HepG2 (cell line): Measurements from ENCODE around the gene ADSS2. TPM values are rescaled to one million over a fixed set of nuclear protein-coding genes. Genes with fewer than 3 reads are reported as not detected.

Source experiments
- ASH2L ChIP-seq: fragments of 300-600, 200-600 bp; sonication (generic); IDR thresholded peaks from 2 replicates; pipeline ENCODE4 v1.7.0; 2017; ENCODE audit warnings: low read depth, mild to moderate bottlenecking, moderate library complexity, mixed read lengths, low read length; ENCODE audit not compliant: insufficient read length
- GATAD2A ChIP-seq: IDR thresholded peaks from 2 replicates; pipeline ENCODE4 v1.6.1; 2016
- HDAC2 ChIP-seq: sonication (generic); formaldehyde crosslinking; IDR thresholded peaks from 2 replicates; pipeline ENCODE4 v1.4.0; 2020; ENCODE audit warnings: missing genetic modification reagents
- HIVEP1 ChIP-seq: sonication (generic); formaldehyde crosslinking; IDR thresholded peaks from 2 replicates; pipeline ENCODE4 v1.4.0; 2020; ENCODE audit warnings: mild to moderate bottlenecking, missing genetic modification reagents
- HNF1A ChIP-seq, 2 experiments: sonication (generic) in 1 of 2; formaldehyde crosslinking in 1 of 2; IDR thresholded peaks; 2 replicates each; pipeline versions ENCODE4 v1.4.0 to v1.6.1; 2016 to 2020; ENCODE audit warnings: borderline replicate concordance in 1 of 2, low read depth in 1 of 2, mild to moderate bottlenecking in 1 of 2, missing genetic modification reagents in 1 of 2
- HNRNPL ChIP-seq: fragments of 200-400 bp; formaldehyde crosslinking; IDR thresholded peaks from 2 replicates; pipeline ENCODE4 v1.6.1; 2017; ENCODE audit warnings: mild to moderate bottlenecking, low read depth, low read length
- KLF6 ChIP-seq: IDR thresholded peaks from 2 replicates; pipeline ENCODE4 v1.8.0; 2016; ENCODE audit warnings: missing biosample characterization, missing genetic modification reagents
- LCORL ChIP-seq, 2 experiments: fragments of 450-650 bp in 1 of 2; sonication (generic) in 1 of 2; formaldehyde crosslinking in 1 of 2; IDR thresholded peaks; 2 replicates each; pipeline versions ENCODE4 v1.5.0 to v1.6.1; 2017 to 2020; ENCODE audit warnings: antibody characterized with exemption in 1 of 2, missing genetic modification reagents in 1 of 2
- MED8 ChIP-seq: sonication (generic); formaldehyde crosslinking; IDR thresholded peaks from 2 replicates; pipeline ENCODE4 v1.8.1; 2023; ENCODE audit warnings: mild to moderate bottlenecking, missing genetic modification reagents; ENCODE audit not compliant: insufficient replicate concordance
- NCOA1 ChIP-seq: sonication (generic); formaldehyde crosslinking; IDR thresholded peaks from 2 replicates; pipeline ENCODE4 v1.9.0; 2021; ENCODE audit warnings: missing genetic modification reagents
- PAWR ChIP-seq: sonication (generic); formaldehyde crosslinking; IDR thresholded peaks from 2 replicates; pipeline ENCODE4 v1.4.0; 2020; ENCODE audit warnings: missing genetic modification reagents, mild to moderate bottlenecking, borderline replicate concordance
- PTBP1 ChIP-seq: fragments of 200-400 bp; formaldehyde crosslinking; IDR thresholded peaks from 2 replicates; pipeline ENCODE4 v1.6.1; 2018; ENCODE audit warnings: low read length, low read depth; ENCODE audit not compliant: poor library complexity, severe bottlenecking
- RFXAP ChIP-seq: sonication (generic); formaldehyde crosslinking; IDR thresholded peaks from 2 replicates; pipeline ENCODE4 v1.4.0; 2020; ENCODE audit warnings: missing genetic modification reagents, borderline replicate concordance
- TGIF2 ChIP-seq: IDR thresholded peaks from 2 replicates; pipeline ENCODE4 v1.6.1; 2016; ENCODE audit warnings: control low read depth, missing compliant biosample characterization
- ZBTB3 ChIP-seq: sonication (generic); formaldehyde crosslinking; IDR thresholded peaks from 2 replicates; pipeline ENCODE4 v1.4.0; 2020; ENCODE audit warnings: low read depth, mild to moderate bottlenecking, moderate library complexity, missing genetic modification reagents, borderline replicate concordance
- ZBTB8A ChIP-seq: sonication (generic); formaldehyde crosslinking; IDR thresholded peaks from 2 replicates; pipeline ENCODE4 v1.4.0; 2020; ENCODE audit warnings: mild to moderate bottlenecking, low read depth, missing genetic modification reagents, borderline replicate concordance
- ZFP1 ChIP-seq: IDR thresholded peaks from 2 replicates; pipeline ENCODE4 v1.6.1; 2016
- ZFP41 ChIP-seq: sonication (generic); formaldehyde crosslinking; IDR thresholded peaks from 2 replicates; pipeline ENCODE4 v1.4.0; 2020; ENCODE audit warnings: mild to moderate bottlenecking, missing genetic modification reagents, borderline replicate concordance
- ZFX ChIP-seq: sonication (generic); formaldehyde crosslinking; IDR thresholded peaks from 2 replicates; pipeline ENCODE4 v1.4.0; 2020; ENCODE audit warnings: mild to moderate bottlenecking, low read depth, missing genetic modification reagents, moderate library complexity
- ZNF224 ChIP-seq: sonication (generic); formaldehyde crosslinking; IDR thresholded peaks from 2 replicates; pipeline ENCODE4 v1.5.0; 2020; ENCODE audit warnings: mild to moderate bottlenecking, missing genetic modification reagents
- ZNF264 ChIP-seq: sonication (generic); formaldehyde crosslinking; IDR thresholded peaks from 2 replicates; pipeline ENCODE4 v1.4.0; 2020; ENCODE audit warnings: missing genetic modification reagents
- ZNF446 ChIP-seq: sonication (generic); formaldehyde crosslinking; IDR thresholded peaks from 2 replicates; pipeline ENCODE4 v1.5.0; 2020; ENCODE audit warnings: mild to moderate bottlenecking, missing genetic modification reagents
- ZNF576 ChIP-seq: sonication (generic); formaldehyde crosslinking; IDR thresholded peaks from 2 replicates; pipeline ENCODE4 v1.4.0; 2020; ENCODE audit warnings: mild to moderate bottlenecking, missing genetic modification reagents
- ZNF749 ChIP-seq: sonication (generic); formaldehyde crosslinking; IDR thresholded peaks from 2 replicates; pipeline ENCODE4 v1.8.0; 2022; ENCODE audit warnings: mild to moderate bottlenecking, missing genetic modification reagents, moderate library complexity, borderline replicate concordance
- polyA plus RNA-seq, 8 experiments: library from polyadenylated mRNA; depleted of rRNA in 3 of 8; stranded (reverse) in 7 of 8; unstranded in 1 of 8; fragments of >200 nt; fragmentation: Illumina TruSeq in 4 of 8; extraction: Trizol in 4 of 8; gene quantifications; 2 replicates each; pipeline versions ENCODE4 v1.2.1 to v1.2.3, GENCODE V29; 2011 to 2016; ENCODE audit warnings: low read depth in 4 of 8, missing spikeins in 1 of 8, mixed read lengths in 1 of 8; ENCODE audit not compliant: insufficient read depth in 1 of 8
- total RNA-seq, 5 experiments: library from RNA; depleted of rRNA; stranded (reverse); fragments of >200 nt; fragmentation: Illumina TruSeq; extraction: Trizol; gene quantifications; 2 replicates each; pipeline ENCODE4 v1.2.3, GENCODE V29; 2016; ENCODE audit warnings: low read depth in 1 of 5

The ADSS2 gene
- total and polyA plus RNA-seq, 2 of the 13 experiments (the other 11 are each of a cell fraction or from before 2014, with no cell fraction given): 15.1 to 43.4 TPM

- no peak for TF ChIP-seq ZNF576 (CRISPR knock-in tag)
- TF ChIP-seq ZNF224 (CRISPR knock-in tag): no peak
- no peak for TF ChIP-seq HNF1A (IDR thresholded peaks at IDR 0.05; ENCODE audit: low read depth)
- TF ChIP-seq HNF1A (CRISPR knock-in tag; IDR thresholded peaks at IDR 0.05; ENCODE audit: borderline replicate concordance): 0 out of 2 replicates have a peak, but pooled peaks have one; percentile 5
- TF ChIP-seq PTBP1: no peak
- TF ChIP-seq PAWR: no peak
- TF ChIP-seq TGIF2 (CRISPR knock-in tag): no peak
- peak; percentile 63 for TF ChIP-seq ASH2L
- TF ChIP-seq HIVEP1 (CRISPR knock-in tag): 0 out of 2 replicates have a peak, but pooled peaks have one; percentile 47
- TF ChIP-seq ZBTB8A: peak; percentile 59; the same call in 1 of the 2 replicates
- TF ChIP-seq ZFP41 (CRISPR knock-in tag): no peak
- 0 out of 2 replicates have a peak, but pooled peaks have one; percentile 46 for TF ChIP-seq RFXAP
- TF ChIP-seq ZNF749 (CRISPR knock-in tag): no peak
- no peak for TF ChIP-seq HNRNPL
- peak; percentile 63 for TF ChIP-seq MED8 (CRISPR knock-in tag)
- TF ChIP-seq HDAC2 (CRISPR knock-in tag): 0 out of 2 replicates have a peak, but pooled peaks have one; percentile 7
- TF ChIP-seq ZNF446 (CRISPR knock-in tag): peak; percentile 52; the same call in 1 of the 2 replicates
- TF ChIP-seq ZBTB3 (CRISPR knock-in tag): no peak
- TF ChIP-seq KLF6 (CRISPR knock-in tag): peak; percentile 75
- no peak for TF ChIP-seq LCORL (IDR thresholded peaks at IDR 0.05)
- peak; percentile 19; the same call in 1 of the 2 replicates for TF ChIP-seq LCORL (CRISPR knock-in tag; IDR thresholded peaks at IDR 0.05)
- TF ChIP-seq ZFP1 (CRISPR knock-in tag): no peak
- peak; percentile 82 for TF ChIP-seq ZFX (CRISPR knock-in tag)
- TF ChIP-seq GATAD2A: no peak
- peak; percentile 78; the same call in 1 of the 2 replicates for TF ChIP-seq ZNF264 (CRISPR knock-in tag)
- TF ChIP-seq NCOA1: 0 out of 2 replicates have a peak, but pooled peaks have one; percentile 13
Observed at GRCh38 chr1:244451539-244451950, at the start of gene ADSS2 (continued).
